HPDE6-E6E7 (cell line): ENCODE results near the gene FAM76A.
"Not testable (repeated sequence)": the region's sequence is repeated elsewhere in the genome, so short reads cannot be mapped to it uniquely, and the experiment has no call there.

Experiments
- DNase-seq: peaks from one replicate; pipeline ENCODE4 v3.0.0; 2011; ENCODE audit warnings: missing footprints; ENCODE audit errors: extremely low spot score

The FAM76A gene

GRCh38 chr1:27724961-27725373 lies 794 bp upstream of the FAM76A start:
- no peak for DNase-seq

- DNase-seq = no peak
Observed at GRCh38 chr1:27726173-27727044, 648 bp downstream of the FAM76A start.

- DNase-seq = no peak
Observed at GRCh38 chr1:27727126-27727525, 1.4 kb downstream of the FAM76A start.

GRCh38 chr1:27736252-27736651 lies 10.5 kb downstream of the FAM76A start:
- DNase-seq = no peak

DNA sequence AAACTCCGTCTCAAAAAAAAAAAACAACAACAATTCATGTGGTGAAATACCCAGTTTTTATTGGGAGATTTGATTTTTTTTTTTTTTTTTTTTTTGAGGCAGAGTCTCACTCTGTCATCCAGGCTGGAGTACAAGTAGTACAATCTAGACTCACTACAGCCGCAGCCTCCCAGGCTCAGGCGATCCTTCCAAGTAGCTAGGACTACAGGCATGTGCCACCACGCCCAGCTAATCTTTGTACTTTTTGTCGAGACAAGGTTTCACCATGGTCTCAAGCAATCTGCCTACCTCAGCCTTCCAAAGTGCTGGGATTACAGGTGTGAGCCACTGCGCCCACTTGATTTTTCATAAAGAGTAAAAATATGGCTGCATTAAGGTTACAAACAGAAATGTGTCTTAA lies 15.4 kb downstream of the FAM76A start:
- DNase-seq = no peak

DNA sequence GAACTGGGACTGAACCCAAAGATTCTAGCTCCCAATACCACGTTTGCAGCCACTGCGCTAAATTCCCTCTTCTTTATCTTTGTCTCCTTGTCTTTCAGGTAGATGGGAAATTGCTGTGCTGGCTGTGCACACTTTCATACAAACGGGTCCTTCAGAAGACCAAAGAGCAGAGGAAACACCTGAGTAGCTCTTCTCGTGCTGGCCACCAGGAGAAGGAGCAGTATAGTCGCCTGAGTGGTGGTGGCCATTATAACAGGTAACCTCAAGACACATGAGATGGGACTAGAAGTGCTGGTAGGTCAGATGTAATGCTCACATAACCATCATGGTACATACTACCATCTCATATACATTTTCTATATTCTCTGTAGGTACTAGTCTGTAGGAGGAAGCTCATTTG lies 18.8 kb downstream of the FAM76A start:
- no peak for DNase-seq

GRCh38 chr1:27745466-27745865 lies 19.7 kb downstream of the FAM76A start:
- no peak for DNase-seq

DNA sequence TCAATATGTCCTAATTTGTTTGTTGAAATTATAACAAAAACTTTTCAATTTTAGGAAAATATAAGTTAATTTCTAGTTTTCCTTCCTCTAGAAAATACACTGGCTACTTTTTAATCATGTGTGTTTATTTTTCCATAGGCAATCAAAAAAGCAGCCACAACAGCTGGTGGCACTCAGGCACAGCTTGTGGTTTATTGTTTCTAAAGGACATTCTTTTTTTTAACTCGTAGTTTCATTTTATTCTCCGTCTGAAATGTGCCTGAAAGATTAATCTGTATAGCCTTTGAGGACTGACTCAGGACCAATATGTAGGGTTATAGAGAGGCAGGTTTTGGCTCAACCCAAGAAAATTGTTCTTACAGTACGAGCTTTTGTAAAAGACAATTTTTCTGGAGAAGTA lies 26.6 kb downstream of the FAM76A start:
- no peak for DNase-seq

GRCh38 chr1:27755286-27755685 lies 29.5 kb downstream of the FAM76A start:
- no peak for DNase-seq

DNA sequence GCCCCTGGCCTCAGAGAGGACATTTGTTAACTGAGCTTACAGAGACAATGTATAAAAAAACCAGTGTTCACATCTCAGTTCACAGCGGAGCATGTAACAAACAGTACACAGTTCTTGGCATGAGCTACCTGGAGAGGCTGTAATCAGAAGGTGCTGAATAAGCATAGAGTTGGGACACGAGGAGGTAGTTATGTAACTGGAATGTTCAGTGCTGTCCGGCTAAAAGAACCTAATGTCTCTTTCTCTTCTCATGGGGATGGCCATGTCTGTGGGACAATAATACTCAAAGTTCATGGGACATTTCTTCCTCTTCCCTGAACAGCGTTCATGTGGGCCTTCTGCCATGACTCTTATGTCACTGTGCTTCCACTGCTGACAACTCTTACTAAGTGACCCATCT lies 30.1 kb downstream of the FAM76A start:
- DNase-seq = no peak

DNA sequence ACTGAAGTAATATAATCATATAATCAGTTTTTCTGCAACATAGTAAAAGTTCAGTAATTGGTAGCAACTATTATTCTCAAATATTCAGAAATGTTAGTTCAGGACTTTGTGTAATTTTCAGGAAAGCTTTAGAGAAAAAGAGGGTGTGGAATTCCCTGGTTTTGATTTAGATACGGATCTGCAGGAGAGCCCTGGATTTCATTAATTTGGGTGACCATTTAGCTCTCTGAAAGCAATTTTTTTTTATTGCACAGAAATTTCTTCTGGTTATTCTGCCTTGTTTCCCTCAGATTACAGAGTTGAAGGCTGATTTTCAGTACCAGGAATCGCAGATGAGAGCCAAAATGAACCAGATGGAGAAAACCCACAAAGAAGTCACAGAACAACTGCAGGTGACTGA lies 33.5 kb downstream of the FAM76A start:
- DNase-seq = no peak

- no peak for DNase-seq
Observed at GRCh38 chr1:27760426-27760825, 34.7 kb downstream of the FAM76A start.

DNA sequence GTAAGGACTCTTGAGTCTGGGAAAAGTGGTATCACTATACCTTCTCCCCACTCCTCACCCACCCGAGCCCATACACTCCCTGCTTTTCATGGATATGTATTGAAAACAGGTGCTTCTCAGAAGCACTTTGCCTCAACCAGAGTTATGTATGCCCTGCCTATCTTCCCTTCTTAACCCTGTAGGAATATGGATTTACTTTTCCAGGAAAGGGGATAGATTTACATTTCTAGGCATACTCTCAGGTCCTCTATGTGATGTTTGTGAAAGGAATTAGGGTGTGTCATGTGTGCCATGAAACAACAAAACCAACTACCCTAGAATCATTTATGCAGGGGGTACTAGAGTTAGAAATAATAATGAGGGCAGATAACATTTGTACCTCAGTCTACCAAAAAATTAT lies 36.3 kb downstream of the FAM76A start:
- DNase-seq = no peak

- DNase-seq = no peak
Observed at GRCh38 chr1:27763358-27763757, 37.6 kb downstream of the FAM76A start.

- no peak for DNase-seq
Observed at GRCh38 chr1:27770293-27770830, 44.6 kb downstream of the FAM76A start.

DNA sequence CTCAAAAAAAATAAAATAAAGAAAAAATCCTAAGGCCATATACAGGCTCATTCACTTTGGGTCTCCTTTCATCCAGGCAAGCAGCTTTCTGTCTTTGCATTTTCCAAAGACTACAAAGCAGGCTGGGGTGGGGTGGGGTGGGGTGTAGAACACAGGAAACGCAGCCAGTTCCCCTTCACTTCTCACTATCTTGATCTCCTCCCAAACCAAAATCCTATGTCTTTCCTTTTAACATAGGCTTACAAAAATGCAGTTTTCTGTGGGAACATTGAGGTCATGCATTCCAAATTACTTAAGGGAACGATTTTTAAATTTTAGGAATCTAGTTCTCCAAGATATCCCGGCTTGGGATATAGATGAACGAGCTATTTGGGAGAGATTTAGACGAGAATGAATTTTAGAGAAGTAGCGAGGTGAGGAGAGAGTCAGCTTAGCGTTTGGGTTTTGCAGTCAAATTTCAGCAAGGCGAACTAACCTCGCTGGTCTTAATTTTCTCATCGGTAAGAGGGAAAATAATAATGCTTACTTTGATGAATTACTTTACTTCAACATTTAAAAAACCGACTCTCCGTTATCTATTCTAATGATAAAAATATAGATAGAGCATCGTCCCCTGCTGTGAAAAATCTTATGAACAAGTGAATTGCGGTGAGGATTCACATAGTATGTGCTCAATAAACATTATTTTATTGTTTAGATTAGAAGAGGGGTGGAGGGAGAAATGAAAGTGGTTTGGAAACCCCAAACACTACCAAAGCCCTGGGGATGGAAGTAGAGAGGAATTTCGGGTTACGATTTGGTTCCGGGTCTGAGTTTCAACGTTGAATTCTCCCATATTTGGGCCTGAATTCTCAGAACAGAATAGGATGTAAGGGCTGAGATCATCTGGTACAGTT lies 46.5 kb downstream of the FAM76A start:
- DNase-seq = no peak

- peak; percentile 99 for DNase-seq
Observed at GRCh38 chr1:27772932-27773825, 47.4 kb downstream of the FAM76A start, which contains the start of gene STX12. TSS of gene STX12 (plus strand) at chr1:27773219. CDS start at chr1:27773308, 89 bp downstream.

DNA sequence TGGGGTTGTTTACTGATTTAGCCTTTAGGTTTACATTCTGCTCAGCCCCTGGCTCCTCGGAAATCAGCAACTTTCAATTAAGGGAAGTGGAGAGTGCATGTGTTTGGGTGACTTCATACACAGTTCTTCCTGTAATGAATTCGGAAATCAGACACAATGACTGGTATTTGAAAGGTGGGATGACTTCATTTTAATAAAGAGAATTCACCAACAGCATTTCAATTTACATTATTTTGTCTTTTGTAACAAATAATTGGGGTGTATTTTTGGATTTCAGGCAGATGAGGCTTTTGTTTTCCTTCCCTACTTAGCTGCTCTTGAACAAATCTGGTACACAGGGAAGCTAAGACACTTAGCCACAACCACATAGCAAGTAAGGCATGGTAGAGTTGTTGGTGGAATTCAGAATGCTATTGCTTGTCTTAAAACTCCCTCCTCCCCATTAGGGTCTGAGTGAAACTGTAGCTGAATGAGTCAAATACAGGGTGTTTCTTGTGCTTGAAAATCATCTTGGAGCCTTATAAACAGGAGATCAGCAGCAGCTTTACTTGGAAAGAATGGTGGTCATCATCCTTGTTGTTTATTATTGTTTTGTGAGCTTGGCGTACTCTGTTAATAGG lies 48.2 kb downstream of the FAM76A start:
- DNase-seq = no peak

GRCh38 chr1:27774654-27775053 lies 48.9 kb downstream of the FAM76A start:
- DNase-seq = no peak

- DNase-seq = not testable (repeated sequence)
Observed at GRCh38 chr1:27775336-27775735, 49.6 kb downstream of the FAM76A start.

DNA sequence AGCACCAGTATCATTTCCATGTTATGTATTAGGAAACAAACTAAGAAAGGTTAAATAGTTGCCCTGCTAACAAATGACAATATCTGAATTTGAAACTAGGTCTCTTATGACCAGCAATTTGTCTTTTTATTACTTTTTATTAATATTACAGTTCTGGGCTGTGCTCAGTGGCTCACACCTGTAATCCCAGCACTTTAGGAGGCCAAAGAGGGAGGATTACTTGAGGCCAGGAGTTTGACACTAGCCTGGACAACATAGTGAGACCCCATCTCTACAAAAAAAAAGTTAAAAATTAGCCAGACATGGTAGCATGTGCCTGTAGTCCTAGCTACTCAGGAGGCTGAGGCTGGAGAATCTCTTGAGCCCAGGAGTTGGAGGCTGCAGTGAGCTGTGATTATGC lies 50.5 kb downstream of the FAM76A start:
- DNase-seq = not testable (repeated sequence)
